Thyroid gland (tissue), 4 donors: ENCODE measurements around the gene MAP3K19.

Source experiments
- CTCF ChIP-seq, 6 experiments: fragments of 200-600 bp in 3 of 6; fragments of 450-650 bp in 3 of 6; sonication (generic) in 3 of 6; IDR thresholded peaks; one replicate each; pipeline ENCODE4 v1.5.1; 2016 to 2019; ENCODE audit warnings: antibody characterized with exemption in 6 of 6, mild to moderate bottlenecking in 2 of 6, inconsistent platforms in 1 of 6, moderate library complexity in 1 of 6
- POLR2A ChIP-seq, 2 donors: fragments of 450-650 bp; IDR thresholded peaks; one replicate each; pipeline ENCODE4 v1.6.1; 2017; ENCODE audit warnings: antibody characterized with exemption in 2 of 2, mild to moderate bottlenecking in 2 of 2, moderate library complexity in 1 of 2

- TF ChIP-seq POLR2A (IDR thresholded peaks at IDR 0.05) (no peak), CTCF (IDR thresholded peaks at IDR 0.05) (no peak)
Measured at GRCh38 chr2:135050132-135050531, 2.9 kb upstream of the MAP3K19 start.
